HG03159 (cell line): Measurements from ENCODE around the gene HIRA.
"Not testable (repeated sequence)": the region's sequence is repeated elsewhere in the genome, so short reads cannot be mapped to it uniquely, and the experiment has no call there.

Experiments used
- ATAC-seq: cut with Tn5 transposase; IDR thresholded peaks from one replicate; pipeline ENCODE4 v1.9.1; 2021; ENCODE audit warnings: mild to moderate bottlenecking, moderate library complexity; ENCODE audit not compliant: unreplicated experiment

Gene HIRA

GRCh38 chr22:19463491-19464469, 32.2 kb upstream of the HIRA start:
- no peak for ATAC-seq

GRCh38 chr22:19463008-19463407, 31.5 kb upstream of the HIRA start:
- no peak for ATAC-seq

GRCh38 chr22:19461506-19461905, 30.0 kb upstream of the HIRA start:
- ATAC-seq, result no peak

GRCh38 chr22:19460036-19460435, 28.5 kb upstream of the HIRA start:
- no peak for ATAC-seq

- no peak for ATAC-seq
These were observed 26.4 kb upstream of the HIRA start for GRCh38 chr22:19457828-19458428.

- ATAC-seq, result no peak
These were observed 25.0 kb upstream of the HIRA start for GRCh38 chr22:19456541-19456940.

GRCh38 chr22:19455585-19456370, 24.2 kb upstream of the HIRA start:
- no peak for ATAC-seq

- ATAC-seq, result no peak
These were observed 23.5 kb upstream of the HIRA start for GRCh38 chr22:19455033-19455432.

GRCh38 chr22:19454156-19454555, 22.6 kb upstream of the HIRA start:
- no peak for ATAC-seq

GRCh38 chr22:19453718-19454117, 22.2 kb upstream of the HIRA start:
- no peak for ATAC-seq

GRCh38 chr22:19451570-19451969, 20.0 kb upstream of the HIRA start:
- no peak for ATAC-seq

- no peak for ATAC-seq
These were observed 19.0 kb upstream of the HIRA start for GRCh38 chr22:19450363-19451175.

GRCh38 chr22:19449422-19449767, 17.9 kb upstream of the HIRA start:
- no peak for ATAC-seq

GRCh38 chr22:19448739-19449421, 17.3 kb upstream of the HIRA start:
- no peak for ATAC-seq

- peak; percentile 49 for ATAC-seq
These were observed 16.6 kb upstream of the HIRA start for GRCh38 chr22:19448076-19448607.

- ATAC-seq, result peak; percentile 79
These were observed 16.0 kb upstream of the HIRA start, which contains the start of gene C22orf39 for GRCh38 chr22:19447330-19448075. C22orf39 (minus strand) TSS chr22:19447711; CDS start chr22:19447688, 23 bp downstream.

- ATAC-seq, result no peak
These were observed 15.2 kb upstream of the HIRA start for GRCh38 chr22:19446603-19447329.

GRCh38 chr22:19445279-19445982, 13.9 kb upstream of the HIRA start:
- ATAC-seq, result not testable (repeated sequence)
